Myocyte (in vitro differentiated cells): ENCODE data around the gene PLSCR4. TPM values are rescaled to one million over a fixed set of nuclear protein-coding genes. Genes with fewer than 3 reads are reported as not detected.
A peak's percentile ranks its signal among the peaks of the same experiment; 100 is the strongest.
"Not testable (repeated sequence)": the region's sequence is repeated elsewhere in the genome, so short reads cannot be mapped to it uniquely, and the experiment has no call there.

Experiments
- DNase-seq: peaks from one replicate; pipeline ENCODE4 v3.0.0-alpha.2; 2012; ENCODE audit warnings: low read depth
- total RNA-seq: library from RNA; depleted of rRNA; stranded (reverse); fragments of >200 nt; gene quantifications from 2 replicates; pipeline ENCODE4 v1.2.3, GENCODE V29; 2014

PLSCR4 gene
- total RNA-seq, 1 donor from 2014 or later: 8.5 TPM

DNA sequence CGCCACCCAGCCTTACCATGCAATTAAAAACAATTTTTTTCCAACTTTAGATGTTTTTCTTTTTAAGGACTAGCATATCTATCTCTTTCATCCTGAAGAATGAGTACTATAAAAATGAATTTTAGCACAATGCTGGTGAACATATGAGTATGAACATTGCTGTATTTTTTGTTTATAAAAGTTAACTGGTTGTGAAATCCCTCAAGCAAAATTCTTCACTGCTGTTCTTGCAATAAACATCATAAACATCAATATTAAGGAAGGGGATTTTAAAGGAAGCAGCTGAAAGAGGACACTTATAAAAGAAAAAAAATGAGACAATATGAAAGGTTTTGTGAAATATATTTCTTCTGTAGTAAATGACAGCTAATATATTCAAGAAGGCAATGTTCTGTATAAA, 3.0 kb downstream of the PLSCR4 start:
- DNase-seq: no peak

DNA sequence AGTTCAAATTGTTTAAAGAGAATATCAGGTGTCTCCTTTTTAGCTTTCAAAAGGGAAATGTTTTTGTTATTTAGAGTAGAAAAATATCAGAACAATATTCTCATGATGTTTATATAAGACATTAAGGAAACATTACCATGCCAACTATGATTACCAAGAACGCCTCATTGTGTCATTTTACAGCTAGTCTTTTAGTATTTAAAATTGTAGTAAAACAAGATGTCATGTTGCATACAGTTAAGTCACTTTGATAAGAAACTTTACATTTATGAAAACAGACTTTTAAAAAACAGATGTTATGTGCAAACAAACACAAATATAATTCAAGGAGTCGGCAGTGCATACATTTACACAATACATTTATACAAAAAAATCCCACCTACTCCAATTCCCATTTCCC, 4.4 kb downstream of the PLSCR4 start:
- no peak for DNase-seq

DNA sequence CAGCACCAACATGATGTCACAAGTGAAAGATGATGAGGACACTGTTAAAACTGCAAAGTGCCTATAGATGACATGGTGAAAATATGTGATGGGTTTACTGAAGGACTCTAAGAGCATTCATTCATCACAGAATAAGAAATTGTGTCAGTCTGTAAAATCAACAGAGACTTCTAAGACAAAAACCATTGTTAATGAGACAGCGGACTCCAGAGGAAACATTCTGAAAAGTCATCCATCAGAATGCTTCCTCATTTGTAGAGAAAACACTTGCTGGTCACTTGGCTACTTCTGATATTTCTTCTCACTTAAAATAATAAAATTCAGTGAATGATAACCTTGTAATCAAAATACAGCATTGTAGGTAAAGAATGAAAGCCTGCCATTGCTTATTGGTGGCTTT, 7.3 kb downstream of the PLSCR4 start:
- DNase-seq: no peak

DNA sequence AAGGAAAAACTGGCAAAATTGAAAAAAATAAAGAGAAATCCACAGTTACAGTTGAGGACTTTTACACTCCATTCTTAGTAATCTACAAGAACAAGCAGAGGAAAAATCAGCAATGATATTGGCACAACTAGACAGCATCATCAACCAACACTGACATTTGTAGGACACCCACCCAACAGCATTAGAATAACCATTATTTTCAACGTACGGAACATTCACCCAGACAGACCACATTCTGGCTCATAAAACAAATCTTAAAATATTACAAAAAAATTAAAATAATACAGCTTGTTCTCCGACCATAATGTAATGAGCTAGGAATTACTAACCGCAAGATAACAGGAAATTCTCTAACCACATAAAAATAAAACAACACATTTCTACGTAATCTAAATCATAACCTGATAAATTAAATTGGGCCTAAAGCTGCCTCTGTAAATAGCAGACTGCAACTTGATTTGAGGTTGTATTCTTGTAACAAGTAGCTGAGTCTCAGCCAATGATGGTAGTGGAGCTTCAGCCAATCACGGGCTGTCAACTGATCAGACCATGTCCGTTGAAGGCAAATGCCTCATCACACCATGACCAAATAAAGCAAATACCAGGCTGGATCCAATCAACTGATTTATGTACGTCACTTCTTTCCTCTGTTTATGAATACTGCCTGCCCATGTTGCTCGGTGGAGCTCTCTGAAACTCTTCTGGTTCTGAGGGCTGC, 9.2 kb downstream of the PLSCR4 start:
- no peak for DNase-seq

DNA sequence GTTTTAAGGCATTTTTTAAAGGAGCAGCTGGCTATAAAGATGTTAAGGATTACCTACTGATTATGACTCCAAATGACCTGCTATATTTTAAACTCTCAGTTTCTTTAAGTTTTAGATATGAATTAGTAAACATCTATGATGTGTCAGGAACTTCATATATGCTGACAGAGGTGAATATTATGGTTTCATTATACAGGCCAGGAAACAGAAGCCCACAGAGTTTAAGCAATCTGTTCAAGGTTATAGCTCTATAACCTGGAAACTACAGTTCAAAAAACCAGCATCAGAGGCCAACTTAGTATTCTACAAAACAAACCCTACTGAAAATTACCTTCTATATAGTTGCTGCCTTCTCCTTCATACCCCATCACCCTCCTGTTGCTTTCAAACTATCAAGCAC, 17.4 kb downstream of the PLSCR4 start:
- DNase-seq: no peak

DNA sequence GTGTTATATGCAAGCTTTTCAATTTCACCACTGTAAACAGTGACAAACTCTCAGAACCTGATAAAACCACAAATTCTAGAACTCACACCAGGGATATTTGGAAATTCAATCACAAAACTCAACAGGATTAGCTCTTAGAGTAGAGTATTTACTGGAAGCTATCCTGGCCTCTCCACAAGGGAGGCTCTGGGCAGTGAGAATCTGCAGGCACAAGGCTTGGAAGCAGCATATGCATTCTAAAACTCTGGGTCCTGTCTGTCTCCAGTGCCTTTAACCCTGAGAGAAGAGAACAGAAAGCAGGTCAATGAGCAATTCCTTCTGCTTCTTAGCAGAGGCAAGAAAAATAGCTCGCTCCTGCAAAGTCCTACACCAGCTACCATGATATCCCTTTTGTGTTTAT, 23.4 kb downstream of the PLSCR4 start:
- DNase-seq: no peak

DNA sequence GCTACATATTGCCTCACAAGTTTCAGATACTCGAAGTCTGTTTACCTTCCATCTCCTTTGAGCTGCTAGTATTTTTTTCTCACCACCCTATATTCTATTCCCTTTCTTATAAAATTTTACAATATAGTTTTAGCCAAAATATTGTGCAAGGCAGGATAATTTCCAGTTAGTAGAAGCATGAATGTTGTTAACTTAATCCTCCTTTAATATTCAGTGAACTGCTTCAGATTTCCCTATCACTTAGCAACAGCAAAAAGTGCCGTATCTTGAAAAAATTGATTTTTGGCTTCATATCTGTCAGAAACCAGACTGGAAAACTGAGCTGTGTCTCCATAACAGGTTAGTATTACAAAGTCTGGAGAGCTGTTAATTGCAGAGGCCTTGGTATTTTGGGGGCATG, 24.0 kb downstream of the PLSCR4 start:
- DNase-seq: no peak

DNA sequence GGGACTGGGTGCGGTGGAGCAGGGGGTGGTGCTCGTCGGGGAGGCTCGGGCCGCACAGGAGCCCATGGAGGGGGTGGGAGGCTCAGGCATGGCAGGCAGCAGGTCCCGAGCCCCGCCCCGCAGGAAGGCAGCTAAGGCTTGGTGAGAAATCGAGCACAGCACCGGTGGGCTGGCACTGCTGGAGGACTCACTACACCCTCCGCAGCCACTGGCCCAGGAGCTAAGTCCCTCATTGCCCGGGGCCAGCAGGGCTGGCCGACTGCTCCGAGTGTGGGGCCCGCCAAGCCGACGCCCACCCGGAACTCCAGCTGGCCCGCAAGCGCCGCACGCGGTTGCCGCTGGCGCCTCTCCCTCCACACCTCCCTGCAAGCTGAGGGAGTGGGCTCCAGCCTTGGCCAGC, 25.4 kb downstream of the PLSCR4 start:
- not testable (repeated sequence) for DNase-seq

DNA sequence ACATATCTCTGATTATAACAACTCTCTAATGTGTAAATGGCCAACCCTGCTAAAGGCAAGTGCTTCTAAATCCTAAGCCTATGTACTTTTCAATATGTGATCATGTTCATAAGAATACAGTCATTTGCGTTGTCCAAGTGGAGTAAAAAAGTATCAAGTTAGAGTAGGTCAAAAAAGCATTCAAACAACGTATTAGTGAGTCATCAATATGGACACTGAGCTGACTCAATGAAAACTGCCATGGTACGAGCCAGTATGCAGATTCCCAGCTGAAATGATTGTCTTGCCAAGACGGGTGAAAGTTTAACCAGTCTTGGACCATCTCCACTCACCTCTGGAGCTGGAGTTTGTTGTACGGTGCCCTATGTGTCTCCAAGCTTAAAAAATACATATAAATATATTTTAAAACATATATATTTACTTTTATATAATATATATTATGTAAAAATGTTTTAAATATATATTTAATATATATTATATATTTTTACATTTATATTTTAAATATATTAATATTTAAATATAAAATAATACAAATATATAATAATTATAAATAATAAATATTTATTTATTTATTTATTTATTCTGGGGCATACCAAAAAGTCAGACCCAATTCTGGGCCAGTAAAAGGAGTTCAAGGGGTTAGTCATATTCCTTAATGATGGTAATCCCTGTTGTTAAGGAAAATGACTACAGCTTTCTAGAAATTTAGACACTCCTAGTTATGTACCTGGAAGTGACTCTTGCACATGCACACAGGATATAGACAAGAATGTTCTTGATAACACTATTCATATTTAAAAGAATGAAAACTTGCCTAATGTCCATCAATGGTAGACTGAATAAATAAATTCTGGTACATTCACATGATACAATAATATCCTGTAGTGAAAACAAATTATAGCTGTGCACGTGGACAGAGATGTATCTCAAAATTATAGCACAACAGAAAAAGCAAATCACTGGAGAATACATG, 27.2 kb downstream of the PLSCR4 start:
- DNase-seq: no peak

DNA sequence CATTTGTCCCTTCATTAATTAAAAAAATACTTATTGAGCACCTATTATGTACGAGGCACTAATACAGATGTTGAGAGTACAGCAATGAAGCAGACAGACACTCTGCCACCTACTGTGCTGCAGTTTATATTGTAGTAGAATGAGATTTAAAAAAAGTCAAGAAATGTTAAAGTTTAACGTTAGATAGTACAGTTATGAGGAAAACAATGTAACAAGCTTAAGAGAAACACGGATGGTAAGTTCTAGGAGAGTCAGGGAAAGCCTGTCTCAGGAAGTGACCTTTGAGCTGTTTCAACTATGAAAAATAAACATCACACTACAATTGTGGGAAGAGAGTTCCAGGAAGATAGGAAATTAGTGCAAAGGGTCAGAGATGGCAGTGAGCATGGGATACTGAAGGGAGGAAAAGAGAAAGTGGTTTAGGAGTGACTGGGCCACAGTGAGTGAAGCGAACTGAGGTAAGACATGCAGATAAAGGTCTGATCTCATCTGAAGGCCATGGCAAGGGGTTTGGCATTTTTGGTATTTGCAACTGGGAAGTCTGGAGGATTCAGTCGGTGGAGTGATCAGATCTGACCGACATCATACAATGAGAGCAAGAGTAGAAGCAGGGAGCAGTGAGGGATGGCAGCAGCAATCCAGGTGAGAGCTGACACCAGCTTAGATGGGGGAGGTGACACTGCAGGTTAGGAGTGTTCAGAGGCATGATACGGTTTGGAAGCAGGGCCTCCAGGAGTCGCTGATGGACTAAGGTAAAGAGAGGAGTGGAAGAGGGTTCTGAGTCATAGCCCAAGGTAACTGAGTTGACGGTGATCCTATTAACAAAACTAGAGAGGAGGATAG, 28.5 kb downstream of the PLSCR4 start:
- DNase-seq: peak; percentile 18

DNA sequence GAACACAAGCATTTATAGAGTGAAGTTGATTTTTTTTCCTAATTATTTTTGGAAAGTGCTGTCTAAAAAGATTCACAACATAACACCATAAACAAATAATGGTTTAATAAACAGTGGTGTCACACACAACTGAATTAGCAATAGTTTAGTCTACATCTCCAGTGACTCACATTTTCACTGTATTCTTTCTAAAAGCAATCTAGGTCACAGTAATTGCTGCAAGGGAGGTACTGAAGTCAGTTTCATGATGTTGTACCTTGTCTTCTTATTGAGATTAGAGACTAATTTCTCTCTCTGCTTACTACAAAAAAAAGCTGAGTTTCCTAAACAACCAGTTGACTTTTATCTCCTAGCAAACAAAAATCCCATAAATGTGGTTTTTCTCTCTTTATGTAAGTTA, 29.6 kb downstream of the PLSCR4 start:
- no peak for DNase-seq

DNA sequence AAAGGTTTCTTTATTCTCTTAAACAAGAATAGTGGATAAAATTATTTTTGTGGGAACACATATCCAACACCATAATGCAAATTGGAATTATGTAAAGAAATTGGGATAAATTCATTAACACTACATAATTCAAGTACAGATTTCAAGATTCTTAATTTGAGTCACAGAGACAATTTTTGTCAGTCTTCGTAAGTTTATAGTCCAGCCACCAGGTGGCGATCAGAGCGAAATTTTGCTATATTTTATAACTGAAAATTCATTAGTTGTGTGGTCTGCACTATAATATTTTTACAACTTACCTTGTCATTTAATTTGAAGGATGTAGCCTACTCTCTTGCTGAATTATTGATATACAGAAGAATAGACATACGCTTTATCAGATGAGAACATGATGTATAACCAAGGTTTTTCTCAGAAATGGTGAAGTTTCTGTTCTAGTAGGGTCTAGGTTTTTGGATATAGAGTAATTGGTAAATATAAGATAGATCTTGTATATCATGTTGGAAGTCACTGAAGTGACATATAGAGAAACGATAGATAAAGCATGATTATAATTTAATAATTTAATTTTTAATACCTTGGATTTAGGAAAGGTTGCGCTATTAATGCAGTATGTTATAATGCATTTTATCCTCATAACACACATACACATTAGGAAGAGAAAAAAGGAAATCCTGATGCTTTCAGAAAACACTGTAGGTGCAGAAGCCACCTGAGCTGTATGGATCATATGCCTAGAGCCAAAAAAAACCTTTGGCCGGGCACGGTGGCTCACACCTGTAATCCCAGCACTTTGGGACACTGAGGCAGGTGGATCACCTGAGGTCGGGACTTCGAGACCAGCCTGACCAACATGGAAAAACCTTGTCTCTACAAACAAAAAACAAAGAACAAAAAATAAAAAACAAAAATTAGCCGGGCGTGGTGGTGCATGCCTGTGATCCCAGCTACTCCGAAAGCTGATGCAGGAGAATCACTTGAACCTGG, 31.7 kb downstream of the PLSCR4 start:
- DNase-seq: peak; percentile 50

DNA sequence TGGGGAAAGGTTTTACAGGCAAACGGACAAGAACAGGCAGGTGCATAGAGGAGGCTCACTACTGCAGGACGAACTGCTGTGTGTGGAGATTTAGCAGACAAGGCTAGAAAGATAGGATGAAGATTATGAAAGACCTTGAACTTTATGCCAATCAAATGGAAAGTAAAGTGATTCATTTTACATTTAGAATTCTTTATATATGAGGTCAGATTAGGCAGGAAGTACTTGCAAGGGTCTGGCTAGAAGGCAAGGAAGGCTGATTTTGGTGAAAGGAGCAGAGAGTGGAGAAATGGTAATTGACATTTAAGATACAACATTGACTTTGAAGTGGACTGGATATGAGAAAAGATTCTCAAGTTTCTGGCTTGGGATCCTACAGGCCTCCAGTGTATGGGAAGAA, 33.6 kb downstream of the PLSCR4 start:
- no peak for DNase-seq

DNA sequence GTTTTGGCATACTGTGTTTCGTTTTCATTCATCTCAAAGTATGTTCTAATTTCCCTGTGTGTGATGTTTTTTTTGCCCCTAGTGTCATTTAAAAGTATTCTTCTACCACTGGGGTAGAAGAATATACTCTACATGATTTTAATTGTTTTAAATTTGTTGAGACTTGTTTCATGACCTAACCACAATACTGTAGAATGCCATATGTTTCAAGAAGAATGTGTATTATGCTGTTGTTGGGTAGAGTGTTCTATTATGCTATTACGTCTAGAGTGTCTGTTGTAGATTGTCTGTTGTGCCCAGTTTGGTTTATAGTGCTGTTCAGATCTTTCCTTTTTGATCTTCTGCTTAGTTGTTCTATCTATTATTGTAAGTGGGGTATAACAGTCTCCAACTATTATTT, 36.4 kb downstream of the PLSCR4 start:
- DNase-seq: no peak

DNA sequence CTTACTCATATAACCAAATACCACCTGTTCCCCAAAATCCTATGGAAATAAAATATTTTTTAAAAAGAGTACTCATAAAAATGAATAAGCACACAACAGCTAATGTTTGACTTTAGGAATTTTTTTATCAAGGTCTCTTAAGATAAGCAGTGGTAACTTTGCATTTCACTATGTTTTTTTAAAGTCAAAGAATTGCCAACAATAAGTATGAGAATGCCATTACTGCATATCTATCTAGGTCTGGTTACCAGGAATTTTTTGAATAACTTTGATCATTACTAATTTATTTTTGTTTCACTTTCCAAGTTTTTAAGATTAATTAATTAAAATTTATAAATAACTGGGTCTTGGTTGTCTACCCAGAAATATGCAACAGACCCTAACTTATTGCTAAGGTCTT, 41.5 kb downstream of the PLSCR4 start:
- no peak for DNase-seq

DNA sequence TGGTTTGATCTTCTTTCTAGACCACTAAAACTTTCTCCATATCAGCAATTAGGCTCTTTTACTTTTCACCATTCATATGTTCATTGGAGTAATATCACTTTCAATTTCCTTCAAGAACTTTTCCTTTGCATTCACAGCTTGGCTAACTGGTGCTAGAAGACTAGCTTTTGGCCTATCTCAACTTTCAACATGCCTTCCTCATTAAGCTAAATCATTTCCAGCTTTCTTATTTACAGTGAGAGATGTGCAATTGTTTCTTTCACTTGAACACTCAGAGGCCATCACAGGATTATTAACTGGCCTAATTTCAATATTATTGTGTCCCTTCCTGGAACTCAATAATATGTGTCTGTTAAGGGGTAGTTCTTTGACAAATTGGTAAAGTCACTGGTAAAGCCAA, 47.1 kb downstream of the PLSCR4 start:
- DNase-seq: no peak

DNA sequence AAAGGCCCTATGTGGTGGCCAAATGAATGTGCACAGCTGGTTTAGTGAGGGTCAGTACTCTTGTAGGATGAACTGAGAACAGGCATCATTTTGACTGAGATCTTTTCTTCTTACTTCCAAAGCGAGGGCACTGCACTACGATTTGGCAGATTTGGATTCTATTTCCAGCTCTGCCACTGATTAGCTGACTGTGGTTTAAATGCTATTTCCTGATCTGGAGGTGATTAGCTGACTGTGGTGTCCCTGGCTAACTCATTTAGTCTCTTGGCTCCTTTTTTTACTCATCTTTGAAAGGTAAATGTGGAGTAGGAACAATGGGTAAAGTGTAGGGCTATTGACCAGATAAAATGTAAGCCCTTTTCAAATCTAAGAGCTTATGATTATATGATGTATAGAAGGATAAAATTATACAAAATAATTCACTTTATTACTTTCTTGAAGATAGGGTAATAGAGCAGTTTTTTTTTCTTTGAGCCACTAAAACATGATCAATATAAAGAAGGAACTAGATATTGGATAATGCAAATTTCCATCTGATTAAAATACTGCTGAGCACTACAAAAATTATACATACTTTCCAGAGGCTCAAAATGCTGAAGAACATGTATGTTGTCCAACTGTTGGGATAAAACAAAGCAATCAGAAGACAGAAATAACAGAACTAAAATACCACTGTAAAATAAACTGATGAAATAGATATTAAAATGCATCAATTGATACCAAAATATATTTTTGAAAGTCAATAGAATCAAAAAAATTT, 50.3 kb downstream of the PLSCR4 start:
- DNase-seq: peak; percentile 11

DNA sequence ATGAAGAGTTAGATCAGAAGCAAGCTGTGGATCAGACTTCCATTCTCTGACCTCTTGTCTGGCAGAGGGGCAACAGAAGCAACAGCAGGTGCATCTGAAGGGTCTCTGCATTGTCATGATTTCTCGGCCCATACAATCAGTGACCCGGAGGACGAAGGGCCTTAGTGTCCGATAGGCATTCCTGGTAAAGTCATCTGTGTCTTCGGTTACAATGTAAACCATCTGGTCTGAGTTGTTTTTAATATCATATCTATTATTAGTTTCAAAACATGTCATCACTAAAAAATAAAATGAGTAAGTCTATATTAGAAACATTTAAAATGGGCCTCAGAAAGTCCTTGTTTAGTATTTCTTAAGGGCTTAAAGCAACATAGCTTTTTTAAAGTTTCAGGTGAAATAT, 51.1 kb downstream of the PLSCR4 start:
- no peak for DNase-seq

DNA sequence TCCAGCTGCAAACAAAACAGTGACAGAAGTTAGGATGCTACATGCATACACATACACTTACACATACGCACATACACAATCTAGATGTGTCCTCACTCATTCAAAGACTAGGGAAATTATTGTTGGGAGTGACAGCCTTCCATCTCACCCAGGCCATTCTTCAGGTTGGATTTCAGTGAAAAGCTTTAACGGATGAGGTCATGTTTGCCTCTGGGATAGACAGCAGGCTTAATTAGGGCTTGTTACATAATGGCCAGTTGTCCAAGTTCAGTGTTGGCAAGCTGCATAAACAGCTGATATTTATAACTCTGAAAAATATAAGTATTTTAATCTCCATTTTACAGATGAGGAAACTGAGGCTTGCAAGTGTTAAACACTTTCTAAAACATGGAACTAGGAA, 54.1 kb downstream of the PLSCR4 start:
- DNase-seq: peak; percentile 31

DNA sequence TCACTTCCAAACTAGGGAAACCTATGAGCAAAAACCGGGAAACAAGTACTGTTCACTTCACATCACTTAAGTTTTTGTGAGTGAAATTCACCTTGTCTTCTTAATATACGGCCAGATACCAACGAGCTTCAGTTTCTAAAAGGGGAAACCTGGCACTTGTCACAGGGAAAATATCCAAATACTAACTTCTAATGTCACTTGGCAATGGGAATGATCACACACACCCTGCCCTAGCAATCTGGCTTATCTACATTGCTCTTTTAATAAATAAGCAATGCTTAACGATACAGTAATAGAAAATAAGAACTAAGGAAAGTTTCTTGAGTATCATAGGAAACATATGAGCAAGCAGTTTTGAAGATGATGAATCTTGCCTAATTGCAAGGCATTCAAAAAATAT, 55.3 kb downstream of the PLSCR4 start:
- DNase-seq: no peak
